GM18502 (cell line): ENCODE measurements around the gene KCNMA1.

ENCODE experiments used
- ATAC-seq: cut with Tn5 transposase; IDR thresholded peaks from one replicate; pipeline ENCODE4 v1.9.1; 2021; ENCODE audit warnings: mild to moderate bottlenecking; ENCODE audit not compliant: unreplicated experiment, poor library complexity

The KCNMA1 gene

GRCh38 chr10:77467422-77467963 lies 170.1 kb downstream of the KCNMA1 start:
- no peak for ATAC-seq

DNA sequence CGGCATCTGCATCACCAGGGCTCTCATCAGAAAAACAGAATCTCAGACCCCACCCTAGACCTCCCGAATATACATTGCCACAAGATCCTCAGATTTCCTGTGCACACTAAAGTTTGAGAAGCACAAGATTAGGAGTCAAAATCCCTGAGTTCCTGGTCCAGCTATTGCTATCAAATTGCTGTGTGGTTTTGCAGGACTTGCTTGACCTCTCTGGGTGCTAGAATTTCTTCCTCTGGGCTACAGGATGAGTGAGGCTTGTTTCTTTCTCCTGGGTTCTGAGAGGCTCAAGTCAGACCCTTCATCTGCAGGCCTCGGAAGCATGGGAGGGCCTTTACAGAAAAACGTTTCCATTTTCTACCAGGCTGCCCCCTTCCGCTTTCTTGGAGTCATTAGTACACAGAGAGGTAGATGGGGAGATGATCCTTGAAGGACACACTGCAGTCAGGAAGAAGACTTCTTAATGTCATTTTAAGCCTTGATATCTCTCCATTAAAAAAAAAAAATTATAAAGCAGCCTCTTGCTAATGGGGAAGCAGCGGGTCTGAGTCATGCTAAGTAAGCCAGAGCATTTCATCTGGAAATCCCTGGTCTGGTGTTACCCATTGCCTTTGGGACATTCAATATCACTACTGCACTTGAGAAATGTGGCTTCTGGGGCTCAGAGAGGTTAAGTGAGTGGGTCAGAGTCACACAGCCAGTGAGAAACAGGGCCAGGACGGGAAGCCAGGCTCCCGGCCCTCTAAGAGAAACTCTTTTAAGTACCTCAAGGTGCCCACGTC lies 173.5 kb downstream of the KCNMA1 start:
- ATAC-seq: no peak

DNA sequence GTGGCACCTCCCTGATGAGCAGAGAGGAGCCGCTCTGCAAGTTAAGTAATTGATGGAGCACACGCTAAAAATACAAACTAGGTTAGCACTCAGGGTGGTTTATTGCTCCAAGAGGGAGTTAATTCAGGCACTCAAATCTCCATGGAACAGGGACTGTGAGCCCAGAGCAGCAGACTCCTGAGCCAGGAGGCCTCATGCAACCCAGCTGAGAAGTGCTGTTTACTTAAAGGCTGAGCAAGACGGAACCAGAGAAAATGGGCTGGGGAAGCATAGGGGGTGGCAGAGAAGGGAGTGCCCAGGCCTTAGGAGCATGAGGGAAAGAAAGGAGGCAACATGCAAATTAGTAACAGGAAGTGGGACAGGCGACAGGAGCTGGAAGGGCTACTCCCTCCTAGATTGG lies 174.1 kb downstream of the KCNMA1 start:
- ATAC-seq: no peak

DNA sequence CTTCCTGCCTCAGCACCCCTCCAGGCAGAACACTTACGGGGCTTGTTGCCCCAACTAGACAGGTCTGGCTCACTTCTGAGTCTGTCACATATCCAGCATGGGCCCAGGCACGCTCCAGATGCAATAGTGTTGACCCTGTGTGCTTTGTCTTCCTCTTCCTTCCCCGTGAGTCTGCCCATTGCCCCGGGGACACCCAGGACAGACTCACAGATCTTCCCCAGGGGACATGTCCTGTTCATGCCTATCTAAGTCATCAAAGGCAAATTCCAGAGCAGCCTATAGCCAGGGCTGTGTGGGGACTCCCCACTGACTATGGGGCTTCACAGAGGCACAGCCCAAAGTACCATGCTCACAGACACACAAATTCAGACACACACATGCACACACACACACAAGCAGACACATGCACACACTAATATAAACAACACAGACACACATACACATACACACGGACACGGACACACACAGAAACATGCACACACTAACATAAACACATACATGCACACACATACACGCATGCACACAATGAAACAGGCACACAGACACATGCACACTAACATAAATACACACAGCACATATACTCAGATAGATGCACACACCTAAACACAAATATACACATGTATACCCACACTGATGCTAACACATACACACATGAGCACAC lies 175.8 kb downstream of the KCNMA1 start:
- no peak for ATAC-seq

GRCh38 chr10:77459905-77460304 lies 177.7 kb downstream of the KCNMA1 start:
- no peak for ATAC-seq

DNA sequence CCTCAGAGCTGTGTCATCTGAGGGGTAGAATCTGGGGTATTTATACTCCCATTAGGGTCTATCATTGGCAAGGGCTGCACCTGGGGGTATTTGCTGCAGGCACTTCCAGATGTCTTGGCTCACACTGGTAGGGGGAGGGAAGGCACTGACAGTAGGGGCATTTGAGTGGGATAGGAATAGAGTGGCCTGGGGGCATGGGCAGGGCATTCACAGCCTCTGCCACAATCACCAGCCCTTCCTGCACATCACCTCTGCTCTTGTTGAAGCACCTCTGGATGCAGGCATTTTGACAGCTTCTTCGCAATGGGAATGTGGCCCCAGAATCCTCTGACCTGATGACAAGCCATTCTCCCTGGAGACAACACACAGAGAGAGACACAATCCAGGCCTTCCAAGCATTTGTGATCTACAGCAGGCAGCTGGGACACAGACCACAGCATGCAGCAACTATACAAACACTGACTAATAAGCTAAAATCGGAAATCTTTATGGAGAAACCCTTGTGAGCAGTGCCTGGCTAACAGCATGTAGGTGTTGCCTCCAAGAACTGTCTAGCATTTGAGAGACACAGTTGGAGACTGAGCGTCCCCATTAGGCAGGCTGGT lies 178.5 kb downstream of the KCNMA1 start:
- ATAC-seq: no peak

- no peak for ATAC-seq
Measured at GRCh38 chr10:77457721-77458120, 179.9 kb downstream of the KCNMA1 start.

- ATAC-seq: no peak
Measured at GRCh38 chr10:77457266-77457665, 180.3 kb downstream of the KCNMA1 start.

DNA sequence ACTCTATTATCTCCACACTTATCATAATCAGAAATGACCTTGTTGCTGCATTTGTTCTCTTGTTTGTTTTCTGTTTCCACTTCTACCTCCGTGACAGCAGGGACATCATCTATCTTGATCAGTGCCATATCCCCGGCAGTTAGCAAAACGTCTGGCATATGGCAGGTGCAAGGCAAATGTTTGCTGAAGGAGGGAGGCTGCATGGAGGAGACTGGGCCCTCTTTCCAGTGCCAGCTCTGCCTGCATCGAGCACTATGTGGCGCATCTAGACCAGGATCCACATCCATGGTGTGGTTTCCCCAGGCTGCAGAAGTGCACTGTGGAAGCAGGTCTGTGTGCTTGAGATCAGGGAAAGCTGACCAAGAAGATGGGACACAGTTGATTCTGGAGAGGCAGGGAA lies 181.2 kb downstream of the KCNMA1 start:
- no peak for ATAC-seq

DNA sequence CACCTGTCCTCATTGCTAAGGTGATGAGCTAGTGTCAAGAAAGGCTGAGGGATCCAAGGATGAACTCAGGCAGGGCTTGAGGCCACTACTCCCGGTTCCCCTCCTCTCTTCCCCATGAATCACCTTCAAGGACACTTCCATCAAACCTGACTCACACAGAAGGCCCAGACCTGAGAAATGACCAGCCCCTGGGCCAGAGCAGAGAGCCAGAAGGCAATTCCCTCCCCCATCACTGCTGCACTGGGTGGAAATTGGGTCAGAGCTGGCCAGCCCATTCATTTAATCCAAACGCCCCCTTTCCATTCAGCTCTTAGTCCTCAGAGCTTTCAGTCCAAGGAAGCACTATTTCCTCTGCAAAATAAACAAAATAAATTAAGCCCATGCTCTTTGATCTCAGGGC lies 182.0 kb downstream of the KCNMA1 start:
- no peak for ATAC-seq

- no peak for ATAC-seq
Measured at GRCh38 chr10:77452952-77453564, 184.6 kb downstream of the KCNMA1 start.

DNA sequence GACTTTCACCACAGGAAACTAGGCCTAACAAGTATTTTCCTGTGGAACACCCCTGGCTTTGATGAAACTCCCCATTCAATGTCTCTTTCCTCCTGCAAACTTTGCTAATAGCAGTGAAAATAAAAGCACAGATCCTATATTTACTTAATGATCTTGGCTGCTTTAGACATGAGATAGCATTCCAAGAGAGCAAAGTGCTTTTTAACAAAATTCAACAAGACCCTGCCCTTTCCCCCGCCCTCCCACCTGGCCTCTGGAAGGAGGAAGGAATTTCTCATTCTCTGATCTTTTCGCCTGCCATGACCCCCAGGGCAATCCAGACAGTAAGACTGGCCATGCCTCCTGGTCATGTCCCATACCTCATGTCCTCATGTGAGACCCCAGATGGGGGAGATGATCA lies 185.7 kb downstream of the KCNMA1 start:
- ATAC-seq: no peak

- no peak for ATAC-seq
Measured at GRCh38 chr10:77448226-77448625, 189.4 kb downstream of the KCNMA1 start.

- ATAC-seq: no peak
Measured at GRCh38 chr10:77446700-77447099, 190.9 kb downstream of the KCNMA1 start.

GRCh38 chr10:77445547-77445946 lies 192.1 kb downstream of the KCNMA1 start:
- no peak for ATAC-seq

GRCh38 chr10:77444041-77444440 lies 193.6 kb downstream of the KCNMA1 start:
- ATAC-seq: no peak

DNA sequence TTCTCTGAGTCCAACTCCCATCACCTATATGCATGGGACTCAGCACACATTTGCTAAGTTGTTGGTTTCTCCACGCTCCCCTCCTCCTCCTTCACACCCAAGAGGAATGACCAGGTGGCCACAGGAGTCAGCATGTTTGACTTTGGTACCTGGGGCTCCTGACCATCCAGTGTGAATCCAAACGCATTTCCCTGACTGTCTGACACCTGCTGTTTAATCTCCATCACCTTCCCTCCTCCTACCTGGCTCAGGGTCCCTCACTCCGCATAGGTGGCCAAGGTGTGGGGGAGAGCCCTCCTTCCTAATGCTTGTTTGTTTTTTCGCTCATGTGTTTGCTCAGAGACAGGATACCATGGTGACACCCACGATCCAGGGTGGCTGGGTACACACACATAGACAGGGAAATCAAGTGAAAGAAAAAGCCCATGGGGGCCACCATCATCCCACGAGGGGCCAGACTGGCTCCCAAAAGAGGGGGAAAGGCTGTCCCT lies 194.9 kb downstream of the KCNMA1 start:
- ATAC-seq: no peak

DNA sequence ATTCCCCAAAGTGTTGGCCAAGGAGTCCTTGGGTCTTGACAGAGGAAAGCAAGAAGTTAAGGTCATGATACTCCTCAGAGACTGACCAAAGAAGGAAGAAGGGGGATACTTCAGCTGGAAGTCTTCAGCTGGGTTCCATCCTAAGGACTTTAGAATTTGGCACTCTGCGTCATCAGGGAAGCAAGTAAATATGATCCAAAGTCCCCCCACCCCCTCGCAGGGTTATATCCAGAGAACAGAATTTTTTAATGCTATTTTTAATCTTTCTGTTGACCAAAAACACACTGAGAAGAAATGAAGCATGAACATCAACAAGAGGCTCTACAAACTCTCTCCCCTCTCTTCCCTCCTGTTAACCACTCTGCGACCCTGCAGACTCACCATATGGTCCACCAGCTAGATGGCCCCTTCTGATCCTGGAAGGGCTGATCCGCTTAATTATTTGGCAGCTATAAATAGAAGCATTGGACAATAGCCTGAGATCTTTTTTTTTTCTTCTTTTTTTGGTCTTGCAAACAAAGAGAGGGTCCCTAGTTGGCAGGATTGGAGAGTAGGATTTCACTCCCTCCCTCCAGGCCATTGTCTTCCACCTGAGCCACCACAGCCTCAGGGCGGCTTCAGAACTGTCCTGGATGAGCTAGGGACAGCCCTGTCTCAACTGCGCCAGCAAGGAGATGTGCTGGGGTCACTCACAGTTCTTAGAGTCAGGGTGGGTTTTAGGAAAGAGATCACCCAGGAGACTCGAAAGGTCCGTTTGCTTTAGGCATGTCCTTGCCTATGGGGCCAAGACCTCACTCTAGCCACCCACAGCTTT lies 196.0 kb downstream of the KCNMA1 start:
- ATAC-seq: no peak

GRCh38 chr10:77436257-77436975 lies 201.2 kb downstream of the KCNMA1 start:
- ATAC-seq: no peak
